Measurements from ENCODE around the gene TCF4.
A peak's percentile ranks its signal among the peaks of the same experiment; 100 is the strongest.

TCF4 gene

DNA sequence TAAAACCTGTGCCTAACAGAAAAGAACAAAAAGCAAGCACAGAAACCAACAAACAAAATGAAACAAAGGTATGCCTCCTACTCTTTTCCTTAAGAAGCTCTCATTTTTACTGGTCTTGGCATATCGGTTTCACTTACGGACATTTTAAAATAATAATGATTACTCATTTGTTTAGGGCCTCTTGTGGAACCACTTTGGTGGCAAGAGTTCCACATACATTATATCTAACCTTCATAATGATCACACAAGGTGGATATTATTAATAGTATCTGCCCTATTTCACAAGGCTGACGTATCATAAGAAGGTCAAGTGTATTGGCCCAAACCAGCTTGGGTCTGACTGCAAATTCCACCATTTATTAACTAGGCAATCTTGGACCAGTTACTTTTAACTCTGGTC, 304.7 kb downstream of the TCF4 start:
- no peak for DNase-seq

DNA sequence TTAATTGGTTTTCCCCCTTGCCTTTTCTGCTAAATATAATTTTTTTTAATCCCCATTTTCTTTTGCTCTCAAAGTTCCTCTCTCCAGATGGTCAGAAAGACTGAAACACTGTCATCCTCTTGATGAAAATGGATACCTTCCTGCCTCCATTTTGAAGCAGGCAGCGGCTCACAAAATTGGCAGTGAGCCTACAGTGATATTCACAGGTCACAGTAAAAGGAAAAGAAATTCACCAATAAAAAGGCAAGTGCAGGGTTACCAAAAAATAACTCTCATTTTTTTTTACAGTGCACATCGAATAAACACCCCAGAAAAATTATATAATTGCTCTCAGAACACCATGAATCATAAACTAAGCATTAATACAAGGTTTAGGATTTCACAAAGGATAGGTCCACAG, 307.5 kb downstream of the TCF4 start:
- peak; percentile 68 for DNase-seq

DNA sequence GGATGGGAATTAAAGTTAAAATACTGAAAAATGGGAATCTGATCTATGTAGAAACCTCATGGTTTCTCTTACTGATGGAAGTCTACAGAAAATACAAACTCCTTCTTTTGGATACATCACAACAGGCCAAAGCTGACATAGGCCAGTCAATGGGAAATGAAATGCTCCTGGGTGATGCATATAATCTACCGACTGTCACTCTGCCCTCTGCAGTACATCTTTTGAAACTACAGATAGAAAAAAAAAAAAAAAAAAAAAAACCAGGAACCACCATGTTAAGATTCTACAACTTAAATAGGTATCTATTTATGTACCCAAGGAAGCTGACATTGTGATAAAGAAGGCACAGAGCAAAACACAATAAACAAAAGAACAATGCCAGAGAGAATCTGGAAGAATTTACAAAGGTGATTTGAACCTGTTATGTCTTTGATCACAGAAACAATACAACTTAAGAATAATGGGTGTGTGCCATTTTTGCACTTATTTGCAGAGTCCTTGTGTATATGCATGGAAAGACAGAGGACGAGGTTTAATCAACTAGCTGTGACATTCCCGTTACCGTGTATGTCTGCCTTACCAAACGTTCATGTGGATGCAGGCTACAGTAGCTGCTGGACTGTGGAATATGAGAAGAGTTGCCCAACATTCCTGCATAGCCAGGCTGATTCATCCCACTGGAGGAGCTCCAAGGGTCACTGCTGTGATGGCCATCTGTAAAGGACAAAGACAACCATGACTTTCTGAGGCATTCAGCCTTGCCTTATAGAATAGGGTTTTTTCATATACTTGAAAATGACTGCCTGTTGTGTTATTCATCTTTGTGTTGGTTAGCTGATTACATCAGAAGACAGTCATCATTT, 312.7 kb downstream of the TCF4 start:
- peak; percentile 57 for DNase-seq

DNA sequence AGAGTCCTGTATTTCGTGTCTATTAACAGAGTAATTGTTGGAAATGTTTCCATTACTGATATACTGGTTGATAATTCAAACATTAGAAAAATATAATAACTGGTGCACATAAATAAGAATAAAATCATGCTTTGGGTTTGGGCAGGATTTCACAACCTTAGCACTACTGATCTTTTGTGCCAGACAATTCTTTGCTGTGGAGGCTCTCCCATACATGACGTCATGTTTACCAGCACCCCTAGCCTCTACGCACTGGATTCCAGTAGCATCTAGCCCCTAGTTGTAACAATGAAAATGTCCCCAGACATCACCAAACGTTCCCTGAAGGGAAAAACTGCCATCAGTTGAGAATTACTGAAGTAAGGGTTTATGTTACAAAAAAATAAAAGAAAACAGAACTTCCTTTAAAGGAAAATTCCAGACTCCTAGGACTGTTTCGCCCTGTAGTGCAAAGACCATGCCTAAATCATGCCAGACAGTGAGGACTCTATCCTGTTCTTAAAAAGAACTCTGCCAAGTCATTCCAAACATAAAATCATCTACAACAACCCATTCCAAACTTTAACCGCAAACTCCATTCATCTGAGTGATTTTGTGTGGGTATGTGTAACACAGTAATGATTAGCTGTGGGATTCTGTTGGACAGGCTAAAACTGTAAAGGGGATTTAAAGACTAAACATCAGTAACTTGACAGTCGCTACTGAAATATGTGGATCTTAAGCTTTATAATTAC, 315.3 kb downstream of the TCF4 start:
- DNase-seq = peak; percentile 87

DNA sequence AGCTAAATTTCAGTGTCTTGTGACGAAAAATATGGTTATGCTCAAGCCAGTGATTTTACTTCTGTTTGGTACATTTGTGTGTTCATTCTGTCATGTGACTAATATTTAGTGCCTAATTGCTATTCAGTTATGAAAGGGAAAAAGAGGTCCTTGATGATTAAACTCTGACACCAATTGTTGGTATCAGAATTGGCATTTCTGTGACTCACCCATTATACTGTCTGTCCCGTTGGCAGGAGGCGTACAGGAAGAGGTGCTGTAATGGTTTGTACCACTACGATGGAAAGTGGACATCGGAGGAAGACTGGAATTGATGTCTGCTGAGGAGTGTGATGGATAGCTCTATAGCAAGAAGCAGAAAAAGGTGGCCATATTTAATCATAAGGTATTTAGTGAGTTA, 318.4 kb downstream of the TCF4 start:
- DNase-seq = no peak

DNA sequence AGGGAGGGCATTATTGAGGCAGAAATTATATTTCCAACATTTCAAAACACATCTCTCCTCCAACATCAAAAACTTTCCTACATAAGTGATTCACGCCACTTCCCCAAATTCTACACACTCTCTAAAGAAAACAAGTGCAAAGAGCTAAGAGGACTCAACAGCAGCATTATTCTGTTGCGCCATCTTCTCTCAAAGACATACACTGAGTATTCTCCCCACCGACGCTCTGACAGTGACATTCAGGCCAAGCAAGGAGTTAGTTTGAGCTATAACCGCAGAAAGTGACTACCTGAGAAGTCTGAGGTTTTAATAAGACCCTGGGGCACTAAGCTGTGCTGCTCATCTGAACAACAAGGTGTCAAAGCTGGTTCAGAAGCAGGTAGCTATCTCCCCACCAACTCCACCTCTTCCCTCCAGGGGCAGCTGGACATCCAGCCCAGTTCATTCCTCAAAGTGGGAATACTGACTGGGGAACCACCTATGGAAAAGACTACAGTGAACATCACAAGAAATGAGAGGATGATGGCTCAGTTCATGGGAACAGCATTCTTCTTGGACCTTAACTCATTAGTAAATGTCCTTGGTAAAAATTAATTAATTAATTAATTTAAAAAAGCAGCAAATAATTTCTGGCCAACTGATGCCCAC, 319.2 kb downstream of the TCF4 start:
- no peak for DNase-seq

DNA sequence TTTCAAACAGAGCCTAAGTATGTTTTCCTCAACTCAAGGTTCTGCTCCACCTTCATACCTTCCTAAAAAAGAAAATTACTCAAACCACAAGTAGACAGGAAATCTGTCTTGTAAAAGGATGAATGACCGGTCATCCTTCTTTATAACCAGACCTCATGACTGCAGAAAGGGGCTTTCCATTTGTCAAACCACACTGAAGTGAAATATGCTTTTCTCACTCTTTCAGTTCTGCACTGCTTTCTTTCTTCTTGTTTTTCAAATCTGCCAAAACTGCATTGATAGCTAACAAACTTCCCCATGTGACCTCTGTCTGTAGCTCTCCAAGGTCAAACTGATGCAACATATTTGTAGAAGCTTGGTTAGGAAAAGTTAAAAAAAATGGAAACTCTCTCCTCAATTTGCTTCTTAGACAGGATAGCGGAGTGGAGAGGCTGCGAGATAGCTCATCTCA, 319.8 kb downstream of the TCF4 start:
- no peak for DNase-seq

DNA sequence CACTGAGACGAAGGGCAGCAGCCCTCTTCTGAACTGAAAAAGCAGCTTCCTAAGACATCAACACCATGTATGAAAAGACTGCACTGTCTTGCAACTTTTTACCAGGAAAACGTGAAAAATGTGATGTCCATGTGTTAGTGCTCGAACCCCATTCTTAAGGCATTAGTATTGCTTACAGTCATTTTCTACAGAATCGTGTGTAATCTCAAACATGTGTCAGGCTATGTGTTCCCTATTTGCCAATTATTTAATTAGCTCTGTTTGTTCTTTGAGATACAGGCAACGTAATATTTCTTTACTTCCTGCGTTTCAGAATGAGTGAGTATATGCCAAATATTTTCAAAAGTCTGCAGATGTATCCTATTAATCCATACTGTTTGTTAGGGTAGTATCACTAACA, 321.0 kb downstream of the TCF4 start:
- peak; percentile 89 for DNase-seq

DNA sequence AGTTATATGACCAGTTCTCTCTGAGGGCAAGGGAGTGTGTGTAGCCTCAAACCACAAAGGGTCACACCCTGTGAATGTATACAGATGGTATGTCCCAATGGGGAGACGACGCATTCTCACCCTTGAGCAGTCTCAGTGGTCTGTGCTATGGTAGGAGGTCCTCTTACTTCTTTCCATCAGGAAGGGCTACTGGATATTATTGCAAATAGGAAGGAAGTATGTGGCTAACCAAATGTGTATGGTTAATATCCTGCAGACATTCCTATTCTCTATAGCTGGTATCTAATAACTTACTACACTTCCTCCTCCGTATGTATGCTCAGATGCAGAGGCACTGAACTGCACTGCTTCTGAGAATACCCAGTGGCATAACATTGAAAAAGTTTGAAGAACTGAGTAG, 322.0 kb downstream of the TCF4 start:
- DNase-seq = peak; percentile 85

DNA sequence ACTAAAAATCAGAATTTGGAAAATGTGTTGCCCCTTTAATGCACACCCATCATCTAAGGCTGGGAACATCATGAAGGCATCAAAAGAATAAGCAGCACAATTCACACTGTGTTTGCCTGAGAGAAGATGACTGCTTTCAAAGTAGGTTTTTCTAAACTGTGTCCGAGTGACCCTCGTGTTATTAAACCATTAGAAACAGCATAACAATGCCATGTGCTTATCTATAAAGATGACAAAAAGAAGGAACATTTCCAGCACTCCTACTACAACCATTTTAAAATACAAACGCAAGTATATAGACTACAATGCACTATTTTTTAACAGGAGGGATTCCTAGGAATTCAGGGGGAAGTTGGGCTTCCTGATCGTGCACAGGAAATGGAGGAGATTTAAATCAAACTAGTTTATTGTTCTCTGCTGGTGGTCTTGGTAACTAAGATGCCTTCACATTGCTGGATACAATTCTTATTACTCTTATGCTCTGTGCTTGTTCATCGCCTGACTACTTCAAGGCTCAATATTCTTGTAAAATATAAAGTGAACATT, 322.8 kb downstream of the TCF4 start:
- DNase-seq = peak; percentile 48

DNA sequence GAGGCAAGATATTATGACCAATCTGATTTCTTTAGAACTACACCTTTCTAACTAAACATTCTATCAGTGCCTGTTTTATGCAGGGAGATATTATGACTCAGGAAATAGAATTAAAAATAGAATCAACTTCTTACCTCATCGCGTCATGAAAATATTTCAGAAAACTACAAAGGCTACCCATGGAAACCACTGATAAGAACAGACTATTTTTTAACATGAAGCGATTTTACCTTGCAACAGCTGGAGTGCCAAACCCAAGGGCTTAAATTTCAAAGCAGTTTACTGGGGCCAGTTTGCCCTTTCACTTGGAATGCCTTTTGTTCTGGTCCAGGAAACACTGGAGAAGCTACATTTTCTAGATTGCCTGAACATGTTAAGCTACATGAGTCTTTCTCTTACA, 323.9 kb downstream of the TCF4 start:
- DNase-seq = no peak

DNA sequence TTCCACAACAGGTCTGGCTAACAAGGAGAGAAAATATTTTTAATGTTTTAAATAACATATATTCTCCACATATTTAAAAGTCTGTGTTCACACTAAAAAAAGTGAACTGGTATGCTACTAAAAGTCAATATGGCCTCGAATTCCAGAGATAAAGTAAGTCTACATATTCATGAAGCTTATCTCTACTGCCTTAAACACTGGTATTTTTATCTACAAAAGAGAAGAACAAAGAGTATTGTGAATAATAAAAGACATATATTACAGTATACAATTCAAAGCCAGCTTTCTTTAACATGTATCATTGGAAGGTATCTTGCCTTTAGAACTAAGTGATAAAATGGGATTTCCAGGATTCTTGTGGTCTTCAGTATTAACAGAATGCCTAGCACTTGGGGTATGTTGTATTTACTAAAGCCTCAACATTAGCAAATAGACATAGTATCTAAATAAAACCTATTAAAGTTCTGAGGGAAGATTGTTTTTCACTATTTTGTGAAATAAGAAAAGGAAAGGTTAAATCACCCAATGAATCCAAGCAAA, 325.9 kb downstream of the TCF4 start:
- DNase-seq = no peak

DNA sequence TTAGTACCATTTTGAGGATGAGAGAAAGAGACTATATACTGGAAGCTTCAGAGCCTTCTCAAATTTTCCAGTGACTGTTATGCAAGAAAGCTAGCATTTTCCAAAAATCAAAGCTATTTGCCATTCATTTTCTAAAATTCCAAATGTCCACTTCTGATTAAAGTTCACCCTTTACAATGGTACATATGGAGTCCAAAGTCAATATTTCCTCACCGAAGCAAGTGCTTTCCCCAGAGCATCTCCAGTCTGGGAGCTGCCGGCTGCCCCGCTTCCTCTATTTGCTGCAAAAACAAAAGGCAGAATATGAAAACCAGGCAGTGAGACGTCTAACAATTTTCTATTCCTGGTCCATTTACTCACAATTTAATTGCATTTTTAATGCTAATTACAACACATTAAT, 326.7 kb downstream of the TCF4 start:
- DNase-seq = no peak

DNA sequence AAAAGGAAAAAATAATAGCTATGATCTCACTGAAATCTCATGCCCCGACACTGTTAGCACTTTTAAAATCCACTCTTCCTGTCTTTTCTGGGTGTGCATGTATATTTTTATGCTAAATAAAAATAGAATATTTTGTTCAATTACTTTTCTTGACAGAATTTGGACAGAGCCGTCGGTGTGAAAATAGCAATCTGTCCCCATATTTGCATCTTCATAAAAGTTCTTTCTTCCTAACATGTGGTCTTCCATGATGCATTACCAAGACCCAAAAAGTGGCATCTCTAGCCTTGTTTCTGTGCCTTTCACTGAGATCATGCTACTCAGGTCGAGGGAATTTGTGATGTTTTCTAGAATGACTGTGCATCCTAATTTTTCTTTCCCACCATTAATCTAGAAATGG, 329.9 kb downstream of the TCF4 start:
- DNase-seq = no peak

DNA sequence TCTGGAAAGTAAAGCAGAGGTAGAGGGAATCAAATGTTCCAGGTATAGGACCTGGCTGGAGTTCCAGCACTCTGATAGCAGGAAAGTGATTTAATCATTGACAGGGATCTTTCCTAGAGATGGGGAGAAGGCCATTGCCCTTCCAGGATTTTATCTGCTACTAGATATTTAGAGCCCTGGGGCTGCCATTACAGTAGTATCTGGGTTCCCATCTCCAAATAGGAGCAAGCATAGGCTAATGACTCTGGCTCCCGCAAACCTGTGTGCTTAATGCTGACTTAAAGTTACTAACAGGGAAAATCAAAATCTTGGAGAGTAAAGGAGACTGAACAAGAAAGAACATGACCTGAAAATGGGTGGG, 331.1 kb downstream of the TCF4 start:
- no peak for DNase-seq

DNA sequence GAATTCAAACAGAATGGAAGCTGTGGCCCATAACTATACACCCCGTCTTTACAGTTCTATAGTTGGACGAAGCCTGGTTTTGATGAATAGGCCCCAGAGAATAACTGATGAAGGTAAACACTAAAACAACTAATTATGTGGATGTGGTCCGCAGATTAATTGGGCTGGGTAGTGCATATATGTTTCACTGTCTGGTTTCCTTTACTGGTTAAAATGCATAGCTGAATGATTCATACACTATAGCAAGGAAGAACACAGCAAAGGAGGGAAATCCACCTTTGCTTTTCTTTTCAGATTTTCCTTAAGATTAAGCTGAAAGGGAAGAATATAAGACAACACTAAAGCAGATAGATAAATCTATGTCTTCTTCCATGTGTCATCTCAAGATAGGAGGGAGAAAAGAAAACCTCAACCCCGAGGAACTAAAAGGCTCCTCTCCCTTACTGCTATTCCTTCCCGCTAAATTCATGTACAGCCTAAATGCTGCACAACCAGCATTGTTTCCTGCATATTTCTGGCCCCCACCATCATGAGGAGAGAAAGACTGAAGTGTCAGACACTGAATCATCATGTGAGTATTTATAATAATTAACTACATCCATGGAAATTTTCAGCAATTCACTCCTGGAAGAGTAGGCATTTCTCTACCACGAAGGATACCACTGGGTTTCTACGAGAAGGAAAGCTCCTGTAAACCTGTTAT, 331.6 kb downstream of the TCF4 start:
- peak; percentile 86 for DNase-seq

DNA sequence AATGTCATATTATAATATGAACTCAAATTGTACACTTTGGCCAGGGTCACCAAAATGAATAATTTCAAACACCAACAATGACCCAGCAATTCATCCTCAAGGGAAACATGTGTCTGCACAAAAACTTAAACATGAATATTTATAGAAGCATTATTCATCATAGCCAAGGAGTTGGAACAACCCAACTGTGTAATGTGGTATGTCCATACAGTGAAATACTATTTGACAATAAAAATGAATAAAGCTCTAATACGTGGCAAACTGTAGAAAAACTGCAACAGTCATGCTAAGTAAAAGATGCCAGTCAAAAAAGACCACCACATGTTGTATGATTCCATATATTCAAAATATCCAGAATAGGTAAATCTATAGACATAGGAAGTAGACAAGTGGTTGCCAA, 334.2 kb downstream of the TCF4 start:
- no peak for DNase-seq

DNA sequence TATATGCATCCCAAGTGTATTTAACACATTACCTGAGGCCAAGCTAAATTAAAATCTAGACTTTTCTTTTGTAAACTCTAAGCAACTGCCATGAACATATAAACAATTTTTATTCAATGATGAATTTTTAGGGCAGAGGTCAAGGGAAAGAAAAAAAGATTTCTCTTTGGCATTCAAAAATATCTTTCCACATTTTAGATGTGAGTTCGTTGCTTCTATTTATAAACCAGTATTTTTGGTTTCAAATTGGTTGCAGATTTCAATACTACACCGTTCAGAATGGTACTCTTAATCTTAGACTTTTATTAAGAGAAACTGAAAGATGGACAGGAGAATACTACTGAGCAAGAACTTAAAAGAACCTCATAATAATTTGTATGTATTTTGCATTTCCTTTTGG, 335.1 kb downstream of the TCF4 start:
- DNase-seq = no peak

DNA sequence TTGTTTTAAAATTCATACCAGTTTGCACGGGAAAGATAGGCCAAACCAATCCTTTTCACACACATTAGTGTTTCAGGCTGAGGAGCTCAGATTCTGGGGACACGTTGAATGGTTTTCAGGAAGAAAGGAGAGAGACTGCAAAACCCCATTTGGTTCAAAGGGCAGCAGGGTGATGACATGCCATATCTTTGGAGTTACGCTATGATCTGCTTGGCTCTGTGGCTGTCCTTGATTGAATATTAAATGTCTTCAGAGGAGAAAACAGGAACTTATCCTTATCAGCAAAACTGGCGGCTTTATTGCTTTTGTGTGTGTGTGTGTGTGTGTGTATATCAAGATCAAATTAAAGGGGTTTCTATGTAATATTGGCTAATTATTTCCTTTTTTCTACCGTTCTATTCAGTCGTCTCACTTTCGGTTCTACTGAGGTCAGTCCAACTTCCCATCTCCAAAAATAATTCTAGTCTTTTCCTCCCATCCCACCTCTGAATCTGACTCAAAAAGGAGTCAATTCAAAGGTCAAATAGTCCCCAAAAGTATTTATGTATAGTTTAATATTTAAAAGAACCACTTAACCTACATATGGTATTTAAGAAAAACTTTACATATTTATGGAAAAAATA, 335.8 kb downstream of the TCF4 start:
- no peak for DNase-seq

DNA sequence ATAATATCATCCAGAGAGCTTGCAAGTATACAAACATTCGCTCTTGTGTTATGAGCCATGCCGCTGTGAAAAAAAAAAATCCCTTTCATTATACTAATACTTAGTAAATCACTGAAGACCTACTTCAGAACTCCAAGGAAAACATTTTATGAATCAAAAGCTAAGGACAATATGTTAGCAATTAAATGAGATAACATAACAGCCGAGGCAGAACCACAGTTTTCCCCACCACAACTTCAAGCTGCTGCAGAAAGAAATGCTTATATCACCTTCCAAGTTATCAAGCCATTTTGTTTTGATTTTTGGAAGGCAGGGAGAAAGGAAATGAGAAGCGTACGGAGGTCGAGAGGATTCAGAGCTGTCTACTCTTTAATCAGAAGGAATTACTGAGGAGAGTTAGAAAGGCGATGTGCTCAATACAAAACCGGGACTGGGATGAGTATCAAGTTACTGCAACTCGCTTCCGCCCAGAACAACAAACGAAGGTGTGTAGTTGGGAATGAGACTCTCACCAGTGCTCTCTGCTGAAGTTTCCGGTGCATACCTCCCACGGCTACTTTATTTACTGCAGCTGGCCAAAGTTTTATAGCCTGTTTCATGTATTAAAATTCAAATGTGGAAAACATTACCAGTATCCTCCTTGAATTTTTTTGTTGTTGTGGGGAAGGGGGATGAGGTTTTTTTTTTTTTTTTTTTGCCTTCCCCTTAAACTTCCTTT, 336.6 kb downstream of the TCF4 start:
- peak; percentile 74 for DNase-seq

DNA sequence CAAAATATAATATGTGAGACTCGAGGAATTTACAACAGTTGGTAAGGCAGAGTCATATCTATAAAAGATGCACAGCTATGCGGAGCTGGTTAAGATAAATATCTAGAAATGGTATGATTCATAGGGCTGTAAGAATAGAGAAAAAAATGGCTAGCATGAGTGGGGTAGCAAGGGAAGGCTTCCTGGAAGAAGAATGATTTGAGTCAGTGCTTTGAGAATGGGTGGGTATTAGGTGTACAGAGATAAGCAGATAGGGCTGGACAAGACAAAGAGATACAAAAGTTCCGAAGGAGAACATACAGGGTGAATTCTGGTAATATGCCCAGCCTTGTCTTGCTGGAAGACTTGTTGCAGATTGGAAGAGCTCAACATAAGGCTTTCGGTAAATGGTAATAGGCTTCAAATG, 337.2 kb downstream of the TCF4 start:
- peak; percentile 83 for DNase-seq

DNA sequence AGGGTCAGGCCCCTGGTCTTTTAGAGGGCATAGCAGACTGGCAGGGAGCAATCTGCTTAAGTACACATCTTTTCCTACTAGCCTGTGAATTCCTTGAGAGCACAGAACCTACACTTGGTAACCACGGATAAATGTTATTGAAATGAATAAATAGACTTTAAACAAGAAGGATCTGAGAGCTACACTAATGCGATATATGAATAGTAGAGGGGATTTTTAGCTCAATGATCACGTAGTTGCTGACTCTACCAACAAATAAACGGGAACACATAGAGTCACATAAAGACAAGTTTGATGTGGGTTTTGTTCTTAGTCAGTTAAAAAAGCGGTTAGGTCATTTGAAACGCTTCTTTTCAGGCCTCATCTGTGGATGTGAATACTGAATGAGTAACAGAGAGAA, 338.4 kb downstream of the TCF4 start:
- DNase-seq = no peak
